Mammary epithelial cell (primary cell): ENCODE data around the gene PSTPIP1.

Source experiments
- CTCF ChIP-seq, 2 donors: IDR thresholded peaks in 1 of 2; conservative IDR thresholded peaks in 1 of 2; 2 replicates each; pipeline ENCODE4 v1.5.1; 2011 to 2012; ENCODE audit warnings: inconsistent platforms in 2 of 2, low read length in 2 of 2, mild to moderate bottlenecking in 2 of 2, control low read depth in 1 of 2, low read depth in 1 of 2; ENCODE audit not compliant: insufficient read depth in 1 of 2; ENCODE audit errors: extremely low read depth in 1 of 2
- EZH2 ChIP-seq: IDR thresholded peaks from 2 replicates; pipeline ENCODE4 v1.6.1; 2012; ENCODE audit warnings: low read length, inconsistent platforms, borderline replicate concordance

GRCh38 chr15:77035999-77036471 is 41.1 kb downstream of the PSTPIP1 start:
- TF ChIP-seq CTCF (conservative IDR thresholded peaks at IDR 0.05 in 1 of 2, IDR thresholded peaks at IDR 0.05 in 1 of 2; ENCODE audit: extremely low read depth in 1 of 2, insufficient read depth in 1 of 2, low read depth in 1 of 2, low read length in 2 of 2) (no peak), EZH2 (no peak)
